SW 1271 (cell line): ENCODE data around the gene UBR4.
A peak's percentile ranks its signal among the peaks of the same experiment; 100 is the strongest.

Experiments
- DNase-seq, 2 experiments: peaks; one replicate each; lab custom pipeline; 2025; lab: John Stamatoyannopoulos, UW

Gene UBR4

DNA sequence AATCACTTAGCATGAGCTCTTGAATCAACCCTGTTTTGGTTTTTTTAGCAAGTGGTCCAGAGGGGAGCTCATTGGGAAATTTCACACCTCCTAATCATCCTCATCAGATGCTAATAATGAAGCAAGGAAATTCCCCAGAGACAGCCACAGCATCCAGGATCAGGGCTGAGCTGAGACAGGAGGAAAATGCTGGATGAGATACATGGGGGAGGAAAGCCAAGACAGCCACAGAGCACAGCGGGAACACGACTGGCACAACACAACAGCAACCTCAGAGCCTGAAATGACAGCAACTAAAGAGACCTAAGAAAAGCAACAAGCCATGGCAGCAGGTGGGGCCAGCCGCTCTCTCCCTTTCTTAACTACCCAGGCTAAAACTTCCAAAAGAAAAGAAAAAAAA, 70.4 kb downstream of the UBR4 start:
- DNase-seq, result no peak

DNA sequence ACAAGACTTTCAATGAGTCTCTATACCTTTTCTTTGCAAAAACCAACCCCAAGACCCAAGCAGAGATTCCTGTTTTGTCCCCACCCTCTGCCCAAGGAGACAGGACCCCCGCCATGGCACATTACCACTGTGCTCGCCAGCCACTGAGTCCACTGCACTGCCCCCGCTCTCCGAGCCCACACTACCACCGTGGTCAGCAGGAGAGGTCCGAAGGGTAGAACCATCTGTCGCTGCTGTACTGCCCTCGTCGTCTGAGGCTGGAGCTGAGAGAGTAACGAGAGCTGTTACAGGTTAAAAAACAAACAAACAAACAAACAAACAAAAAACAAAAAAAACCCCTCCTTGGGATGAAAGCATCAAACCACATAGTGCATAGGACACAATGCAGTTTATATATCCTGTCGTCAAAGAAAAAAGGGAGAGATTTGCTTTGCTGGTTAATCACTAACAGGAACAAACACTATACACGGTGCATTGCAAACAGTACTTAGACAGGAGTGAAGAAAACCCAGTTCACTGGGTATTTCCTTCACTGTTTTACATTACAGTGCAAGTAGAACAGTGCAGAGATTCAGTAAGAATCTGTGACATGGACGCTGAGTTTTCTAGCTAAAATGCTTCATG, 71.0 kb downstream of the UBR4 start:
- no peak for DNase-seq

DNA sequence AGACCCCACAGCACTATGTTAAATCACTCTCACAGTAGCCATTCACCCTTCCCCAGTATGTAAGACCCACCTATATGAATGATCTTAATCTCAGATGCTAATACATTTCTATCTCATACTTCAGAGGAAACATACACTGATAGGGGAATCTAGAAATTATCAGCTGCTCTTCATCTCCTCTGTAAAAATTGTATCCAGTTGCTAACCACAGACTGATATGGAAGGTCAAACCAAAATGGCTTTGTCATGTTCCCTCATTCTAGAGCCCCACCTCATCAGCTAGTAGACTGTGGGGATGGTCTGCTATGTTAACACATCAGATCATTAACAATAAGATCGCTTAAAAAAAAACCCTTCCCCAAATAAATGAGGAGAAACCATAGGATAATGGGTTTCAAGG, 71.7 kb downstream of the UBR4 start:
- no peak for DNase-seq

DNA sequence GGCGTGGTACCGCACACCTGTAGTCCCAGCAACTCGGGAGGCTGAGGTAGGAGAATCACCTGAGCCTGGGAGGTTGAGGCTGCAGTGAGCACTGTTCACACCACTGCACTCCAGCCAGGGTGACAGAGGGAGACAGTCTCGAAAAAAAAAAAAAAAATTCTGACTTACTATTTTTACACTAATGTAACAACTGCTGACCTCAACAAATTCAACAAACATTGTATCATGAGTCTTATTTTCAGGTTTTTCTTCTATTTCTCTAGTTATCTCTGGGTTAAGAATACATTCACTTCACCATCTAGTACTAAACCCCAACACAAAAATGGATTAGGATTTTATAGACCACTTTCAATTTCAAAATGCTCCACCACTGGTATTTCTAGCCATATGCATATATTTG, 72.9 kb downstream of the UBR4 start:
- no peak for DNase-seq

DNA sequence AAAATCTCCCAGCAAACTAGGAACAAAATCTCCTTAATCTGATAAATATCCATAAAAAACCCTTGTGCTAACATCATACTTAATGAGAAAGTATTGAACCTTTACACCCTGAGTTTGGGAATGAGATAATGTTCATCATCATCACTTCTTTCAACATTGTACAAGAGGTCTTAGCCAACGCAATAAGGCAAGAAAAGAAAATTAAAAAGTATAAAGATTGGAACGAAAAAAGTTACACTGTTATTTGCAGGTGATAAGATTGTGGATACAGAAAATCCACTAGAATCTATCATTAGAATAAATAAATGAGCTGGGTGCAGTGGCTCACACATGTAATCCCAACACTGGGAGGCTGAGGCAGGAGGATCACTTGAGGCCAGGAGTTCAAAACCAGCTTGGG, 76.7 kb downstream of the UBR4 start:
- DNase-seq, result no peak

DNA sequence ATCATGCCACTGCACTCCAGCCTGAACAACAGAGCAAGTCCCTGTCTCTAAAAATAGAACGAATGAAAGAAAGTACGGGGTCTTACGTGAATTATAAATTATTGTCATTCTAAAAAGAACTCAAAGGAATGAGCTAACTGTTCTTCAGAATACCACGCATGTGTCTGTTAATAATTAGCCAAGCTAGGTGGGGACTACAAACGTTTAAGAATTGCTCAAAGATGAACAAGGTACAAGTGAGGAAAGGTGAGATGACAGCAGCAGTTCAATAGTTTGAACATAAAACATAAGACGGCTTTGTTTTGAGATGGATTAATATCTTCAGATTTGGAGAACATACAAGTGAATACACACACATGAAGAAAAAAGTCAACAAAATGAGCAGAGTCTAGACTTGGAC, 79.6 kb downstream of the UBR4 start:
- no peak for DNase-seq

DNA sequence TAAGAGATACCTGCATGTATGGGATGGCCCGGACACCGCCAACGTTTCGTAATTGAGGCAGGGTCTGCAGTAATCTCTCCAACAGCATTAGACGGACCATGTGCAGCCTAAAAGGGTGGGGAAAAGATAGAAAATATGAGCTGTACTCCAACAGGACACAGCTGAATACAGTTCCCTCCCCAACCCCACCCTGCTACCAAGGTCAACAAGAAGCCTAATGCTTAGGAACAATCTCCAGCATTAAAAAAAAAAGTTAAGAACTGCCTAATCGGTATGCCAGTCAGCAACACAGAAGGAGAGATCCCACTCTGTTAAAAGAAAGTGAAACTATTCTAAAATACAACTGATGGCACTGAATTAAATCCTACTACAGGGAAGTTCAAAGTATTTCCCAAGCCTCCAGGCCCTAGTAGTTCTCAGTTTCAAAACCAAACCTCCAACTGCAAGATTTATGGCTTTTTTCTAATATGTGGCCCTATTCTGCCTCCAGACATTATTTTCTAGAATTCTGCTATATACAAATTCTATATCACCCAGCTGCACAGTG, 81.0 kb downstream of the UBR4 start:
- DNase-seq, result no peak

DNA sequence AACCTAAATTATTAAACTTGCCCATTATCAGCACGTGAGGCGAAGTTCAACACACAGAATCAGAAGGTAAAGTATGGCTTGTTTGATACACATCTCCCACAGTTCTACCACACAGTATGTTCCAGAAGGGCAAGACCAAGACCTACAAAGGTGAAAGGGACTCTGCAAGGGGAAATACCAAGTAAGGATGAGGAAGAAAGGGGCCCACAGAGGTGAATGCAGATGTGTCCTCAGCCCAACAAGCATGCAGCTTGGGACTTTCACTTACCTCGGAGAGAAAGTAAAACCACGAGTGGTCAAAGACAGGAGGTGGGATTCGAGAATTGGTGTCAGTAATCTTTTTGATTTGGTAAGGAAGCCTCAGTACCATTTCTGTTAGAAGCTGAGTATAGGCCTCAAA, 85.8 kb downstream of the UBR4 start:
- no peak for DNase-seq

DNA sequence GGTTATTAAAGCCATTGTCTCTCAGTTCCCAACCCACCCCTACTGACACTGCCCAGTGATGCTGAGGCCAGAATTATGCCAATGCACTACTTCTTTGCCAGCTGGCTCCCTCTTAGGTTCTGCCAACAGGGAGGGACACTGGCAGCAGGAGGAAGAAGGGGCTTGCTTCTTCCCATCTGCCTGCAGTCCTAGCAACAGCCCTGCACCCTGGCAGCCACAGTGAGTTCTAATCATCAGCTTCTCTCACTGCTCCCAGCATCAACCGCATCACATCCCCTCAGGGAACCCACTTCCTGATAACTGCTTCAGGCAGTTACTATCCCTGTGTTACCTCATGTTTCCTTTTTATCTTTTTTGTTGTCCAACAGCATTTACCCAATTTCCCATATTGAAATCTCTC, 86.2 kb downstream of the UBR4 start:
- no peak for DNase-seq

DNA sequence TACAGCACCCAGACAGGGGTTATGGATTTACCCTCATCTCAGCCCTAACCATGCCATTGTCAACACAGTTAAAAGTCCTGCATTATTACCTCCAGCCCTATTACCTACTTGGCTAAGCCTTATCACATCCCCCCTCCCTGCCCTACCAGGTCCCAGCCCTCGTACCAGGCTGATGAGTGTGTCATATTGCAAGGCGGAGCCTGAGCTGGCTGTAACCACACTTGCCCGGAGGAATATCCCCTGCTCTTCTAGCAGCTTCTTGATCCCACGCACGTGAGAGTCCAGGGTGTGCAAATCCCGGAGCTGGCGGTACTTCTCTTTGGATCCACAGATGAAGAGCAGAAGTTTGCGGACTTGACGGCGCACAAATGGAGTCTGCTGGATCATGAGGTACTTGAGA, 87.4 kb downstream of the UBR4 start:
- no peak for DNase-seq

DNA sequence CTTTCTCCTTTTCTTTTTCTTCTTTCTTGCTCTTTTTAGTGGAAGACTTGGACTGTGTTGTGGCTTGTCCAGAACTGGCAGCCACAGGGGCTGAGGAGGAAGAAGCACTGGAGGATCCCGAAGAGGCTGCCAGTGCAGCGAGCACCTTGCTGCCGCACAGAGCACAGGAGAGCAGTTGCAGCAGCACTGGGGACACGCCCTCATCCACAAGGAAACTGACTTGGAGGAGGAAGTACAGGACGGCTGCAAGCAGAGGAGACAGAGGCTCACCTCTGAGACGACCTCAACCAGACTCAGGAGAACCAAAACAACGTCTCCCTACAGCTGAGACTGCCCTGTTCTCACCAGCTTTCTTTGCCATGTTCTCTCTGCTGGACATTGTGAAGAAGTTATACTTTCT, 88.9 kb downstream of the UBR4 start:
- no peak for DNase-seq

DNA sequence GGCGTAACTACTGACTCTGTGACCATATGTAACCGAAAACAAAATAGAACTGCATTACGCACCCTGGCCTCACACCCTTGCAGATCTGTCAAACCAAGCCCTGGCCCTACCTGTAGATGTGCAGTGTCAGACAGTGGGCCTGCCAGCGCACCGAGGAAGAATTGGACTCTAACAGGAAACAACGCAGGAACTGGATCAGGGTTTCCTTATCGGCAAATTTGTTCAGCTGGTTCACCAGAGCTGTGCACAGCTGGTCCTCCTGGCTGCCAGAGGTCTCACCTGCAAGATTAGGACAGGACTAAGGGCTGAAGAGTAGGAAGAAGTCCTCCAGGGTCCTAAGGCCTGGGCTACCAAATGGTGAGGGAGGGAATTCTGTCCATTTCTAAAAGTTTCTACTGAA, 90.0 kb downstream of the UBR4 start:
- DNase-seq, result no peak

DNA sequence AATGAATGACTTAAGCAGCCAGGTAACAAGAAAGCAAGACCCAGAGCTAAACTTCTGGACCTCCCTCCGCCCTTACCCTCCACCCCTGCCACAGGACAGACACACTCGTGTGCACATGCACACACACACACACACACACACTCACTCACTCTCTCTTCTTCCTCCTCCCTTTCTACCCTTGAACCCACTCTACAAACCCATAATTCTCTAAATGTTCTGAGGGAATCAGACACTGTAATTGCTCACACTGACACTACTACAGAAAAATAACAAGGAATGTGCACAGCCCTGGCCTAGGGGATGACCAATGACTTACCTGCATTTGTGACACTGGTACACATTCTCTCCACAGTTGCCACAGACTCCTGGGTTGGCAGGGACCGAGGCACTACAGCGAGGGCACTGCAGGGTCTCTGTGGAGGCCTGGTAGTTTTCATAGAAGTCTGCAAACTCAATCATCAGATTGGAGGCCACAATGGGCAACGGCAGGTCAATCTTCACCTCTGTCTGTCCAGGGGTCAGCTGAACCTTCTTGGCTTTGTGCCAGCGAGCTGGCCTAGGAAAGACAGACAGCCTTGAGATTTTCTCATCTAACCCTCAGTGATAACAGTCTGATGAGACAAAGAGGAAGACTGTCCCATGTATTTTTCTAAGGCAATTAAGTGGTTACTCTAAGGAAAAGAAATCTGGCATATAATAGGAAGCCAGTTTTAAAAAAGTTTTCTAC, 94.8 kb downstream of the UBR4 start:
- no peak for DNase-seq

DNA sequence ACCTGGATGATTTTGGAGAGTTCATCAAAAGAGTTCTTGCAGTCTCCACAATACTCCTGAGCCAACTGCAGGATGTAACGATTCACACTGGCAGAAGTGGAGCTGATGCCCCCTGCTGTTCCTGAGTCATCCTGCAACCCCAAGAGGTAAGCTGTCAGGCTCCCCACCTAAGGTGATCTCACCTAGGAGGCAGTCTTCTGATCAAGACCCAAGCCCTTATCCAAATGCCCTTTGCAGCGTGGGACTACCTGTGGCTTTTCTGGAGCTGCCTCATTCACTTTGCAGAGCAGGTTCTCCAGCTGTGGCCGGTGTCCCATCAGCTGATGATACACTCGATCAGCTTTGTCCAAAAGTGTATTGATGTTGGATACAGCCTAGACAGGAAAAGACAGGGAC, 96.4 kb downstream of the UBR4 start:
- DNase-seq, result peak; percentile 4 to 13

DNA sequence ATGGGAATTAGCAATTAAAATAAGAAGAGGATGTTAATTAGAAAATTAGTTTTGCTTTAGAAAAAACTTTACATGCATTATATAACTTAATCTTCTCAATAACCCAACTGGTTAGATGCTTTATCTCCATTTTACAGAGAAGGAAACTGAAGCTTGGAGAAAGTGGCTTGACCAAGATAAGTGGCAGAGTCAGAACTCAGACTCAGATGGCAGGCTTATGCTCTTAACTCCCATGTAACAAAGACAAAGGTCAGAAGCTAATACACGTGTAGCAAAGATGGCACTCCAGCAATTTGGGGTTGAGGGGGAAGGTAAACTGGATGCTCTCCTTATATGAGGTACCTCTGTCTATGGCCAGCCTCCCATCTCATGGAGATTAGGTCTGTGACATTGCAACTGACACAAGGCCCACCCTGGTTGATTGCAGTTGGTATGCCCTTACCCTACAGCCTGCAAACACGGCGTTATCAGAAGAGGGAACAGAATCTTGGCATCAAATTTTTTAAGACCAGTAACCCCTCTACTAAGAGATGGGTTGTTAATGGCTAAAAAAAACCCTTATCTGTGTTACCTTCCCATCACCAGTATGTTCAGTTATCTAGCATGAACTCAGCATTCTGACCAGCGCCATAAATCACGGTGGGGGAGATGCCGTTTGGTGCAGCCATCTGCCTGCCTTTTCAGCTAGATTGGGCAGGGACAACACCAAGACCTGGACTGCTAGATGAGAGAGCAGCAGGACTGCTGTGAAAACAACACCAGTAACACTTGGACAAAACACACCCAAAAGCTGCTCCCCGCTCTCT, 97.0 kb downstream of the UBR4 start:
- no peak for DNase-seq

DNA sequence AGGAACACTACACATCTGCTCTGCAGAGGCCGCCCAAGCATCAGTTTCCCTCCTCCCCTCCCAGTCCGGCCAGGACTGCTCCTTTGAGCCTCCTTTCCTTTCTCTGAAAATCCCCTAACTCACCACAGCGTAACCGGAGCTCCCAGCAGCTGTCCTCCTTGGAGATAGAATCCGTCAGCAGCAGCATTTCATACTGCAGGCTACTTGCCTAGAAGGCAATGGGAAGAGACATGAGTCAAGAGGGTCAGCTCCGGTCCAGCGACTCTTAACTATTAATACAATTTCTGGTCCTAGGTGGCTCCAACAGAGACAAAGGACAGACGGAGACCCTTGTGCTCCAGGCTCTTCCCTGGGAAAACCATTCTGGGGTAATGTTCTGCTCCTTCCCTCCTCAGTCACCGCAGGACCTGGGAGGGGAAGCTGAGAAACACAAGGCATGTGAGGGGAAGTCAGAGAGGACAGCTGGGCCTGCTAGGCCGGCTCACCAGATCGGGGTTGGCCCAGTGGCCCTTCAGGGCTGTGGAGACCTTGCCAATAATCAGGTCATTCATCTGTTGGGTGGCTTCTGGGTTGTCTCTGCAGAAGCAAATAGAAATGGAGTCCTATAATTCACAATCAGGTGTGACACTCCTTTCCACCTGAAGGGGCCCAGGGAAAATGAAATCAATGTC, 99.7 kb downstream of the UBR4 start:
- no peak for DNase-seq

DNA sequence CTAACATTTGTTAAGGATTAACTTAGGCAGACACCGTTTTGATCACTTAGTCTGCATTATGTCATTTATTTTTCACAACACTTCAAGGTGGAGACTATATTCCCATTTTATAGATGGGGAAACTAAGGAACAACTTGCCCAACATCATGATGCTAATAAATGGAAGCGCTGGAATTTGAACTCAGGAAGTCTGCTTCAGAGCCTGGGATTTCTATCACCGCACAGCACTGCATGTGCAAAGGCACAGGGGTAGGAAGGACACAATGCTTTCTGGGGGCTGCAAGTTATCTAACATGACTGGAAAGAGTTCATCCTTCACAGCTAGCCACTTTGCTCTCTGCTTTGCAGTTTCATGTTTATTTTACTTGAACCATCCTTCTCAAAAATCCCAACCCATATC, 100.5 kb downstream of the UBR4 start:
- no peak for DNase-seq

DNA sequence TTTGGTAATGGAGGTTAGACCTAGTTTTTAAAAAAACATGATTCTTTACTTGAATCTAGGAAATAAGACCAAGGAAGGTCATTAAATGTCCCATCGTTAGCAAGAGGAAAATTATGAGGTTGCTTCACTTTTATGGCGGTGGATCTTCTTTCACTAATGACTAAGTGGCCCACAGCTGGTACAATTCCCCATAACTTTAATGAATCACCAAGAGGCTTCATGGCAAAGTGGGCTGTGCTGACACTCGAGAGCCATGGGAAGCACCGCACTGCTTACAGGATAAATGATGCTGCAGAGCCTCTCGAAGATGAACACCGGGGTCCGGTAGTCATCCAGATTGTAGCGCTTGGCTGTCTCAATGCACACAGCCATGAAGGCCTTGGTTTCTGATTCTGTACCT, 108.8 kb downstream of the UBR4 start:
- DNase-seq, result no peak

DNA sequence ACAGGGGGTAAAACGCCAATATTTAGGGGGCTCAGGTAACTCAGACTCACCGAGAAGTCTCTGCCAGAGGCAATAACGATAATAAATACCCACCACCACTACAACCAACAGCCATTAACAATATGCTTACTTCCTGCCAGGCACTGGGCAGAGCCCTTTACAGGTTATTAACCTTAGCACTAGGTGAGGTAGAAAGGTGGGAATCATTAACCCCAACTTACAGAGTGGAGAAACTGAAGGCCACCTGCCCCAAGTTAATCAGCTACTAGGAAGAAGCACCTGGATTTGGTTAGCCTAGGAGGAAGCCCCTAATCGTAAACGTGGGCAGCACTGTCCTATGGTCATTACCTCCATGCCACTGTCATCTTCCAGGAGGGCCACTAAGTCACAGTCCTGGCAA, 110.0 kb downstream of the UBR4 start:
- no peak for DNase-seq

DNA sequence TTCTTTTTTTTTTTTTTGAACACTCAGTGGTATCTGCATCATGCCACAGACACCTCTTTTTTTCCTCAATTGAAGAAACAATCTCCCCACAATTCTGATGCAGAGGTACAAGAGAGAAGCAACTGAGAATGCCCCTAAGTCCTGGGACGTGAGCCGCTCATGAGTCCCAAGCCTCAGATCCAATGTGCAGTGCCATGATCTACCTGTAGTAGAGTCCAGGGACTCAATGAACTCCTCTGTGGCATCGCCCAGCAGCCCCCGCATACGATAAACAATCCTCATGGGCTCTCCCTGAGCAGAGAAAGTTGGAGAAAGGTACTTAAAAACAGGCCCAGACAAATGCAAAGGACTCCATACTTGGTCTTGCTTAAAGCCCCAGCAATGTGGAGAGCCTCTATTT, 113.1 kb downstream of the UBR4 start:
- DNase-seq, result no peak

DNA sequence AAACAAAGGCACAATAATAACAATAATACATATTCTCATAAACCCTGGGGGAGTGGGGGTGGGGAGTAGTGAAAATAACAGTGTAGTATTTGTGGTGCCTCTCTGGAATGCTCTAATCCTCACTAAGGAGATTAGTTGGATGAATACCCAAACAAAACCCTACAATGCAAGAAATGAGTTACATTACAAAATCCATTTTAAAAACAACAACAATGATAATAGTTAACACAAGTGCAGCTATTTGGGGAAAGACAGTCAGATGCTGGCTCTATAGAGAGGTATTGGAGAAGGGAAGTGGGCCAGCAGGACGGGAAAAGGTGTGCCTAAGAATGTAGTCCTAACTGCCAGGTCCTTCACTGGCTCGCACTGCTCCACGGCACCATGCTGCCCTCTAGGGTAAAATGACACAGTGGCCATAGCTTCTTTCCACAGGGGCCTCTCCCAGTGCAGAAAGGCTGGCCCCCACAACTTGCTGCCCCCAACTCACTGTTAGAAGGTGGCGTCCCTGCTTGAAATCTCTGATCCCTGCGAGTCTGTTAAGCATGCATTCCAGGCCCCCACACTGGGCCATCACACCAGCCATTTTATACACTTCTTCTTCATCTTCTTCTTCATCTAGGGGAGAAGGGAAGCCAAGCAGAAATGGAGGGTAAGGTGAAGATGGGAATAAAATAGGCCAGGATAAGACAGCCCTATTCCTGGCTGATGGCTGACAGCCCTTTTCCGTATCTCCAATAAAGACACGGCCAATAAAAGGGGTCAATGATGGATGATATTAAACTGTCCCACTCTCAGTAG, 113.8 kb downstream of the UBR4 start:
- peak in 1 of 2 experiments; percentile 4 for DNase-seq
